HCT116 (cell line): Measurements from ENCODE around the gene PCBP3.
"Not testable (repeated sequence)": the region's sequence is repeated elsewhere in the genome, so short reads cannot be mapped to it uniquely, and the experiment has no call there.

ENCODE experiments used
- CTCF ChIP-seq, 3 experiments: fragments of 200-600 bp in 1 of 3; sonication (generic) in 1 of 3; IDR thresholded peaks in 2 of 3; conservative IDR thresholded peaks in 1 of 3; 2 replicates each; pipeline ENCODE4 v1.5.1; 2012 to 2017; ENCODE audit warnings: low read depth in 2 of 3, low read length in 2 of 3, antibody characterized with exemption in 1 of 3, borderline replicate concordance in 1 of 3, control low read depth in 1 of 3, mild to moderate bottlenecking in 1 of 3, mixed read lengths in 1 of 3, mixed run types in 1 of 3, moderate library complexity in 1 of 3; ENCODE audit not compliant: insufficient read depth in 1 of 3
- EZH2 ChIP-seq: fragments of 200-600 bp; sonication (generic); IDR thresholded peaks from 2 replicates; pipeline ENCODE4 v1.6.1; 2017; ENCODE audit warnings: antibody characterized with exemption, mixed run types
- EZH2phosphoT487 ChIP-seq: fragments of 200-600 bp; IDR thresholded peaks from 2 replicates; pipeline ENCODE4 v1.6.1; 2018; ENCODE audit warnings: antibody characterized with exemption, borderline replicate concordance
- FOSL1 ChIP-seq: IDR thresholded peaks from 2 replicates; pipeline ENCODE4 v1.6.1; 2012; ENCODE audit warnings: low read depth
- MAX ChIP-seq: IDR thresholded peaks from 2 replicates; pipeline ENCODE4 v1.6.1; 2012
- POLR2A ChIP-seq: IDR thresholded peaks from 2 replicates; pipeline ENCODE4 v1.7.0; 2011; ENCODE audit warnings: borderline replicate concordance; ENCODE audit not compliant: insufficient read depth, insufficient read length; ENCODE audit errors: extremely low read depth
- POLR2AphosphoS5 ChIP-seq: IDR thresholded peaks from 2 replicates; pipeline ENCODE4 v1.6.1; 2011; ENCODE audit warnings: mild to moderate bottlenecking, low read depth, low read length, moderate library complexity
- RAD21 ChIP-seq: IDR thresholded peaks from 2 replicates; pipeline ENCODE4 v1.6.1; 2012; ENCODE audit warnings: low read depth, mild to moderate bottlenecking
- SP1 ChIP-seq: IDR thresholded peaks from 2 replicates; pipeline ENCODE4 v1.6.1; 2012; ENCODE audit warnings: low read depth
- SRF ChIP-seq: IDR thresholded peaks from 2 replicates; pipeline ENCODE4 v1.6.1; 2012; ENCODE audit warnings: low read depth
- TCF7L2 ChIP-seq: IDR thresholded peaks from 2 replicates; pipeline ENCODE4 v1.7.0; 2011; ENCODE audit warnings: borderline replicate concordance, inconsistent platforms; ENCODE audit not compliant: insufficient read depth, insufficient read length; ENCODE audit errors: extremely low read depth
- ZNF274 ChIP-seq: fragments of 200-500 bp; sonication (Bioruptor generic); IDR thresholded peaks from 2 replicates; pipeline ENCODE4 v1.6.1; 2014; ENCODE audit warnings: mild to moderate bottlenecking, low read depth, low read length, inconsistent platforms

GRCh38 chr21:45678790-45679189 is 35.3 kb downstream of the PCBP3 start:
- not testable (repeated sequence) for TF ChIP-seq MAX; POLR2A; SRF; CTCF (IDR thresholded peaks at IDR 0.05 in 2 of 3, conservative IDR thresholded peaks at IDR 0.05 in 1 of 3; ENCODE audit: borderline replicate concordance in 1 of 3, insufficient read depth in 1 of 3, low read depth in 2 of 3, low read length in 2 of 3); FOSL1; EZH2; EZH2phosphoT487; POLR2AphosphoS5; SP1; RAD21; TCF7L2; ZNF274
